ENCODE results near the gene ARMC9.

Gene ARMC9

GRCh38 chr2:231383416-231384108 is 185.1 kb downstream of the ARMC9 start:
- DNase-seq (ENCODE audit: low spot score), result no peak

GRCh38 chr2:231384109-231384435 is 185.6 kb downstream of the ARMC9 start:
- no peak for DNase-seq (ENCODE audit: low spot score)

GRCh38 chr2:231384970-231385369 is 186.5 kb downstream of the ARMC9 start:
- DNase-seq (ENCODE audit: low spot score), result no peak

GRCh38 chr2:231385429-231385828 is 187.0 kb downstream of the ARMC9 start:
- no peak for DNase-seq (ENCODE audit: low spot score)

GRCh38 chr2:231386446-231386845 is 188.0 kb downstream of the ARMC9 start:
- no peak for DNase-seq (ENCODE audit: low spot score)

- DNase-seq (ENCODE audit: low spot score), result no peak
These were observed 189.7 kb downstream of the ARMC9 start for GRCh38 chr2:231387904-231388724.

GRCh38 chr2:231388725-231389346 is 190.4 kb downstream of the ARMC9 start:
- no peak for DNase-seq (ENCODE audit: low spot score)

GRCh38 chr2:231390667-231391066 is 192.2 kb downstream of the ARMC9 start:
- DNase-seq (ENCODE audit: low spot score), result no peak

GRCh38 chr2:231391981-231392380 is 193.6 kb downstream of the ARMC9 start:
- DNase-seq (ENCODE audit: low spot score), result no peak

GRCh38 chr2:231392431-231393148 is 194.2 kb downstream of the ARMC9 start:
- no peak for DNase-seq (ENCODE audit: low spot score)

GRCh38 chr2:231393149-231394131 is 195.0 kb downstream of the ARMC9 start:
- peak; percentile 30 for DNase-seq (ENCODE audit: low spot score)

GRCh38 chr2:231394211-231395141 is 196.0 kb downstream of the ARMC9 start:
- DNase-seq (ENCODE audit: low spot score), result no peak

GRCh38 chr2:231395188-231396057 is 197.0 kb downstream of the ARMC9 start, which contains the start of gene B3GNT7:
Gene B3GNT7 (plus strand): TSS chr2:231395710. CDS start chr2:231395804, 94 bp downstream.
- no peak for DNase-seq (ENCODE audit: low spot score)

- no peak for DNase-seq (ENCODE audit: low spot score)
These were observed 197.8 kb downstream of the ARMC9 start for GRCh38 chr2:231396058-231396821.

- DNase-seq (ENCODE audit: low spot score), result peak; percentile 28
These were observed 198.8 kb downstream of the ARMC9 start for GRCh38 chr2:231397011-231397927.

- no peak for DNase-seq (ENCODE audit: low spot score)
These were observed 199.5 kb downstream of the ARMC9 start for GRCh38 chr2:231397928-231398294.

GRCh38 chr2:231398585-231398984 is 200.2 kb downstream of the ARMC9 start:
- no peak for DNase-seq (ENCODE audit: low spot score)

Data from activated CD4-positive, alpha-beta T cell treated with anti-CD3 and anti-CD28 coated beads, Interleukin-2, Interleukin-4, amounts not matched to agents 100 ng/mL and 50 ng/mL, durations not matched to agents 16 hours and 8 hours (primary cell).